OCI-LY7 (cell line): ENCODE data around the gene HSPBP1. TPM values are rescaled to one million over a fixed set of nuclear protein-coding genes. Genes with fewer than 3 reads are reported as not detected.

Experiments
- BruUV-seq: library from RNA; stranded (reverse); fragments of 400-500 nt; replicated peaks from 2 replicates; lab custom pipeline; 2021; lab: Mats Ljungman, UMichigan
- CTCF ChIA-PET: fragments of 300-600 bp; sonication (Branson Sonifier 250); formaldehyde crosslinking; loops from one replicate; lab custom pipeline; 2022; ENCODE audit warnings: antibody characterized with exemption; ENCODE audit not compliant: unreplicated experiment; lab: Charles Lee
- POLR2A ChIA-PET: fragments of 300-600 bp; sonication (Branson Sonifier 250); formaldehyde crosslinking; loops from one replicate; lab custom pipeline; 2022; ENCODE audit warnings: antibody characterized with exemption; lab: Charles Lee
- DNase-seq: peaks from one replicate; pipeline ENCODE4 v3.0.0-alpha.2; 2015; ENCODE audit warnings: low spot score
- H2AFZ ChIP-seq: fragments of 200-600 bp; sonication (generic), shearing (Covaris generic); 2 replicates; pipeline ENCODE4 v1.6.1; 2014; ENCODE audit warnings: mild to moderate bottlenecking, antibody characterized with exemption, low read length, moderate library complexity
- H3K27ac ChIP-seq: fragments of 200-600 bp; sonication (generic); 2 replicates; pipeline ENCODE4 v1.5.1; 2014; ENCODE audit warnings: mixed run types, low read depth, mild to moderate bottlenecking, moderate library complexity, low read length, inconsistent platforms; ENCODE audit not compliant: poor library complexity, severe bottlenecking
- H3K36me3 ChIP-seq: fragments of 200-600 bp; sonication (generic); 2 replicates; pipeline ENCODE4 v1.6.1; 2014; ENCODE audit warnings: mild to moderate bottlenecking, antibody characterized with exemption, low read length, moderate library complexity, mixed read lengths; ENCODE audit not compliant: insufficient read depth
- H3K4me1 ChIP-seq: fragments of 200-600 bp; sonication (generic); 2 replicates; pipeline ENCODE4 v1.5.1; 2014; ENCODE audit warnings: mild to moderate bottlenecking, low read length; ENCODE audit not compliant: insufficient read depth, poor library complexity, severe bottlenecking
- H3K4me2 ChIP-seq: fragments of 200-600 bp; sonication (generic); 2 replicates; pipeline ENCODE4 v1.6.1; 2014; ENCODE audit warnings: mild to moderate bottlenecking, low read length
- H3K4me3 ChIP-seq: fragments of 200-600 bp; sonication (generic); 2 replicates; pipeline ENCODE4 v1.5.1; 2014; ENCODE audit warnings: mild to moderate bottlenecking, low read depth, low read length; ENCODE audit not compliant: poor library complexity, severe bottlenecking
- H3K79me2 ChIP-seq: fragments of 200-600 bp; sonication (generic); 2 replicates; pipeline ENCODE4 v1.6.1; 2016; ENCODE audit warnings: low read depth, mild to moderate bottlenecking, low read length, moderate library complexity, mixed read lengths; ENCODE audit not compliant: insufficient read depth
- H3K9me2 ChIP-seq: fragments of 200-600 bp; sonication (generic); 2 replicates; pipeline ENCODE4 v1.6.1; 2016; ENCODE audit warnings: mild to moderate bottlenecking, low read length, mixed read lengths; ENCODE audit not compliant: insufficient read depth
- H3K9me3 ChIP-seq: fragments of 200-600 bp; sonication (generic); 2 replicates; pipeline ENCODE4 v1.6.1; 2014; ENCODE audit warnings: mild to moderate bottlenecking, mixed run types, low read length, mixed read lengths
- H4K20me1 ChIP-seq: fragments of 200-600 bp; sonication (generic); 2 replicates; pipeline ENCODE4 v1.6.1; 2014; ENCODE audit warnings: mild to moderate bottlenecking, antibody characterized with exemption, low read length, moderate library complexity, mixed read lengths; ENCODE audit not compliant: insufficient read depth
- CTCF ChIP-seq: fragments of 200-600 bp; sonication (generic); conservative IDR thresholded peaks from 2 replicates; pipeline ENCODE4 v1.5.1; 2014; ENCODE audit warnings: mild to moderate bottlenecking, antibody characterized with exemption, low read length, moderate library complexity, mixed read lengths
- EZH2phosphoT487 ChIP-seq: fragments of 200-600 bp; sonication (generic); IDR thresholded peaks from 2 replicates; pipeline ENCODE4 v1.6.1; 2018; ENCODE audit warnings: low read depth, borderline replicate concordance, mild to moderate bottlenecking, mixed run types, antibody characterized with exemption, low read length, moderate library complexity, mixed read lengths
- intact Hi-C: fragments of 100-400 bp; cut with micrococcal nuclease; formaldehyde crosslinking; loops from one replicate; pipeline ENCODE4 v1.10.0; 2022; ENCODE audit not compliant: unreplicated experiment
- total RNA-seq, 2 experiments: library from RNA; depleted of rRNA in 1 of 2; stranded (reverse); fragments of >200 nt in 1 of 2; shearing (Covaris generic) in 1 of 2; gene quantifications; 2 replicates each; pipeline ENCODE4 v1.2.3, GENCODE V29; 2014 to 2022

The HSPBP1 gene
- total RNA-seq, 2 experiments from 2014 or later, result 38.7 to 41.3 TPM

- H3K4me3 ChIP-seq, result no peak overlapping the region
- TF ChIP-seq EZH2phosphoT487 (no peak), CTCF (no peak)
- intact Hi-C loops, result no loop called here
- ChIA-PET POLR2A (no interaction called here), CTCF (no interaction called here)
- H3K4me2 ChIP-seq, result no peak overlapping the region
- no peak for DNase-seq
- no TSS peak for BruUV-seq
- no peaks in the 10 kb centered on the region for H3K4me1 ChIP-seq
- H3K9me2 ChIP-seq, result no peaks in the 10 kb centered on the region
- H2AFZ ChIP-seq, result no peak overlapping the region
- no peaks in the 10 kb centered on the region for H3K9me3 ChIP-seq
- peaks cover 12% of the 10 kb centered on the region for H4K20me1 ChIP-seq
- H3K27ac ChIP-seq, result no peak overlapping the region
- H3K79me2 ChIP-seq, result peaks cover 6% of the 10 kb centered on the region; the same call in 1 of the 2 replicates
- peaks cover 98% of the 10 kb centered on the region for H3K36me3 ChIP-seq
Measured at GRCh38 chr19:55238030-55238429, 41.9 kb downstream of the HSPBP1 start.

GRCh38 chr19:55232986-55233385 is 46.9 kb downstream of the HSPBP1 start:
- H3K9me3 ChIP-seq, result no peaks in the 10 kb centered on the region
- peaks cover 9% of the 10 kb centered on the region; the same call in 1 of the 2 replicates for H3K79me2 ChIP-seq
- no peak overlapping the region for H3K4me2 ChIP-seq
- no peak overlapping the region for H3K27ac ChIP-seq
- no peak for DNase-seq
- no peaks in the 10 kb centered on the region for H3K4me1 ChIP-seq
- peaks cover 97% of the 10 kb centered on the region for H3K36me3 ChIP-seq
- H3K9me2 ChIP-seq, result no peaks in the 10 kb centered on the region
- no peak overlapping the region for H2AFZ ChIP-seq
- intact Hi-C loops, result no loop called here
- TF ChIP-seq EZH2phosphoT487, result no peak
- no peak for TF ChIP-seq CTCF
- ChIA-PET CTCF (no interaction called here), POLR2A (no interaction called here)
- no peak overlapping the region for H3K4me3 ChIP-seq
- no TSS peak for BruUV-seq
- H4K20me1 ChIP-seq, result peaks cover 12% of the 10 kb centered on the region; the same call in 1 of the 2 replicates

GRCh38 chr19:55232286-55232602 is 47.7 kb downstream of the HSPBP1 start:
- CTCF ChIA-PET, result no interaction called here

More at GRCh38 chr19:55232286-55232602, 47.7 kb downstream of the HSPBP1 start:
- Histone ChIP-seq H3K4me3 (no peak overlapping the region), H3K4me2 (no peak overlapping the region), H4K20me1 (peaks cover 9% of the 10 kb centered on the region; the same call in 1 of the 2 replicates), H3K9me2 (no peaks in the 10 kb centered on the region), H2AFZ (no peak overlapping the region), H3K79me2 (peaks cover 9% of the 10 kb centered on the region; the same call in 1 of the 2 replicates), H3K27ac (no peak overlapping the region), H3K4me1 (no peaks in the 10 kb centered on the region), H3K9me3 (no peaks in the 10 kb centered on the region), H3K36me3 (peaks cover 97% of the 10 kb centered on the region)
- intact Hi-C loops, result no loop called here
- POLR2A ChIA-PET, result no interaction called here
- no TSS peak for BruUV-seq
- TF ChIP-seq EZH2phosphoT487, result no peak
- TF ChIP-seq CTCF, result no peak
- no peak for DNase-seq
